Neural progenitor cell (in vitro differentiated cells): ENCODE measurements around the gene CPLANE1.

ENCODE experiments used
- CTCF ChIP-seq: fragments of 200-600 bp; sonication (generic); IDR thresholded peaks from 2 replicates; pipeline ENCODE4 v1.5.1; 2017; ENCODE audit warnings: antibody characterized with exemption, mild to moderate bottlenecking
- EZH2 ChIP-seq: fragments of 200-600 bp; sonication (generic); IDR thresholded peaks from 2 replicates; pipeline ENCODE4 v1.6.1; 2017; ENCODE audit warnings: antibody characterized with exemption, mild to moderate bottlenecking, moderate library complexity
- EZH2phosphoT487 ChIP-seq: fragments of 200-600 bp; sonication (generic); IDR thresholded peaks from 2 replicates; pipeline ENCODE4 v1.6.1; 2017; ENCODE audit warnings: antibody characterized with exemption

- TF ChIP-seq CTCF (no peak), EZH2 (no peak), EZH2phosphoT487 (no peak)
Measured at GRCh38 chr5:37060030-37060429, 189.1 kb downstream of the CPLANE1 start.
